GF-D8 (cell line): ENCODE measurements around the gene BLTP3B.

Experiments
- DNase-seq: peaks from one replicate; lab custom pipeline; 2025; lab: John Stamatoyannopoulos, UW

Gene BLTP3B

DNA sequence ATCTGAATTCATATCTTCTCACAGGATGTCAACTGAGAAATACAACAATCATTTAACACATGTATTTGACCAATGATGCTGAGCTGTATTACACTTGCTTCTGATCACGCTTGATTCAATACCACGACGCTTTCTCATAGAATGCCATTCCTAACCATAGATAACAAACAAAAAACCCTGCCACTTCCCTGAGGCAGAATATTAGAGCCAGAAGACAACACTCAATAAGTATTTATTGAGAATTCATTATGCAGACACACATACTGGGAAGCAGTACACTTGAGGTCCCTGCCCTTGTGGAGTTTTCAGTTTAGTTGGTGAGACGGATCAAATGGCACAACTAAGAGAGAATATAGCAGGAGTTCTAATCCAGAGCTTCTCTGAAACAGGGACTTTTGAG is 32.4 kb downstream of the BLTP3B start:
- DNase-seq, result no peak

DNA sequence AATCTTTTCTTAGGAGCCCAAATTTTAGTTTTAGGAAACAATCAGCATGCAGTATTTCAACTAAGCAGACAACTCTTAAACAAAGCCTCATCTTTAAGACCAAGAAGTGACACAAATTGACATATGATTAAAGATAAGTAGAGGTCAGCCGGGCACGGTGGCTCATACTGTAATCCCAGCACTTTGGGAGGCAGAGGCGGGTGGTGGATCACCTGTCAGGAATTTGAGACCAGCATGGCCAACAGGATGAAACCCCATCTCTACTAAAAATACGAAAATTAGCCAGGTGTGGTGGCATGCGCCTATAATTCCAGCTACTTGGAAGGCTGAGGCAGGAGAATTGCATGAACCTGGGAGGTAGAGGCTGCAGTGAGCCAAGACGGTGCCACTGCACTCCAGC is 35.8 kb downstream of the BLTP3B start:
- no peak for DNase-seq

DNA sequence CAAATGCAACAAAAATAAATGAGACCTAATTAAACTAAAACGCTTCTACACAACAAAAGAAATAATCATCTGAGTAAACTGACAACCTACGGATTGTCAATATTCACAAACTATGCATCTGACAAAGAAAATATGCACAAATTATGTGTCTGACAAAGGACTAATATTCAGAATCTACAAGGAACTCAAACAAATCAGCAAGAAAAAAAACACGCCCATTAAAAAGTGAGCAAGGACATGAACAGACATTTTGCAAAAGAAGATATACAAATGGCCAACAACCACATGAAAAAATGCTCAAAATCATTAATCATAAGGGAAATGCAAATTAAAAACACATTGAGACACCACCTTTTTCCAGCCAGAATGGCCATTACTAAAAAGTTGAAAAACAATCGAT is 37.0 kb downstream of the BLTP3B start:
- DNase-seq, result no peak

DNA sequence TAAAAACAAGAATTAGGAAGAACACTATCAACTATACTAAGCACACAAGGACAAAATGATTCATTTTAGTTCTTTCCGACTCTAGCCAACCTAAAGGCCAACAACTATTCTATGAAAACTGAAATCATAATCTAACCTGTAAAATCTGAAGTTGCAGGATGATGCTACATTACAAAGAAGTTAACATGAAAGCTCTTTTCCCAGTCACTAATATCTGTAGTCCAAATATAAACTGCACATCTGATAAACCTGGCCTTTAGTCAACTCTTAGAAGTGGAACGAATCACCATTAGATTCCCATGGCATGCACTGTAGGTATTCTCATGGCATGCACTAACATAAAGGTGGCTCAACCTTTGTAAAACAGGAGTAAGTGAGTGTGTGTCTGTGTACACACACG is 41.7 kb downstream of the BLTP3B start:
- no peak for DNase-seq
